ENCODE results near the gene PIGT.

- TF ChIP-seq POLR2AphosphoS5 (IDR thresholded peaks at IDR 0.05; ENCODE audit: low read depth, low read length) (no peak), CTCF (IDR thresholded peaks at IDR 0.05) (no peak), TCF7L2 (IDR thresholded peaks at IDR 0.05; ENCODE audit: low read depth, low read length) (no peak)
These were observed 41.0 kb upstream of the PIGT start for GRCh38 chr20:45374966-45375365.
